HG02885 (cell line): Measurements from ENCODE around the gene SPATC1L.

Experiments
- ATAC-seq: cut with Tn5 transposase; IDR thresholded peaks from one replicate; pipeline ENCODE4 v1.9.1; 2021; ENCODE audit warnings: mild to moderate bottlenecking; ENCODE audit not compliant: unreplicated experiment, poor library complexity

The SPATC1L gene

DNA sequence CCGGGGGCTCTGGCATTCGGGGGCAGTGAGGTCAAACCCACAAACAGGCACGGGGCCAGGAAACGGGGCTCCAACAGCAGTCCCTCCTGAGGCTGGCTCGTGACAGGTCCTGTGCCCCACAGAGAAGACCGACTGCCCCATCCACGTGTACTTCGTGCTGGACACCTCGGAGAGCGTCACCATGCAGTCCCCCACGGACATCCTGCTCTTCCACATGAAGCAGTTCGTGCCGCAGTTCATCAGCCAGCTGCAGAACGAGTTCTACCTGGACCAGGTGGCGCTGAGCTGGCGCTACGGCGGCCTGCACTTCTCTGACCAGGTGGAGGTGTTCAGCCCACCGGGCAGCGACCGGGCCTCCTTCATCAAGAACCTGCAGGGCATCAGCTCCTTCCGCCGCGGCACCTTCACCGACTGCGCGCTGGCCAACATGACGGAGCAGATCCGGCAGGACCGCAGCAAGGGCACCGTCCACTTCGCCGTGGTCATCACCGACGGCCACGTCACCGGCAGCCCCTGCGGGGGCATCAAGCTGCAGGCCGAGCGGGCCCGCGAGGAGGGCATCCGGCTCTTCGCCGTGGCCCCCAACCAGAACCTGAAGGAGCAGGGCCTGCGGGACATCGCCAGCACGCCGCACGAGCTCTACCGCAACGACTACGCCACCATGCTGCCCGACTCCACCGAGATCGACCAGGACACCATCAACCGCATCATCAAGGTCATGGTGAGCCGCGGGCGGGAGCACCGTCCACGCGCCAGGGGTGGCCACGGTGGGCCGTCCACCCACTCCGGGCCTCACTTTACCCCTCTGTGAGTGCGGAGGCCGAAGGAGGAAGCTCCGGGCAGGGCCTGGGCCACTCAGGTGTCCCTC, 72.2 kb downstream of the SPATC1L start:
- no peak for ATAC-seq

DNA sequence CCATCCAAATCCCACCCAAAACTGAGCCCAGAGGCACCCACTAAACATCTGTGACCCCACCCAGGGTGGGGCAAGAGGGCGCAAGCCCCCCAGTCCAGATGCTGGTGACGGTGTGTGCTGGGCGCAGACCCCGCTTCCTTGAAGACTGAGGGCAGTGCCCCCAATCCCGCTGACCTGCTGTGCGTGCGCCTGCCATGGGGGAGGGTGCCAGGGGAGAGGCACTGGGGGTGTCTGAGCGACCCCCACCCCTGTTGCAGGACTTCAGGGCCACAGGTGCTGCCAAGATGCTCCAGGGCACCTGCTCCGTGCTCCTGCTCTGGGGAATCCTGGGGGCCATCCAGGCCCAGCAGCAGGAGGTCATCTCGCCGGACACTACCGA, 73.1 kb downstream of the SPATC1L start:
- ATAC-seq, result no peak
